ENCODE measurements around the gene KRT13. TPM values are rescaled to one million over a fixed set of nuclear protein-coding genes. Genes with fewer than 3 reads are reported as not detected.

The KRT13 gene
- polyA plus RNA-seq, 1 donor, result not detected

DNA sequence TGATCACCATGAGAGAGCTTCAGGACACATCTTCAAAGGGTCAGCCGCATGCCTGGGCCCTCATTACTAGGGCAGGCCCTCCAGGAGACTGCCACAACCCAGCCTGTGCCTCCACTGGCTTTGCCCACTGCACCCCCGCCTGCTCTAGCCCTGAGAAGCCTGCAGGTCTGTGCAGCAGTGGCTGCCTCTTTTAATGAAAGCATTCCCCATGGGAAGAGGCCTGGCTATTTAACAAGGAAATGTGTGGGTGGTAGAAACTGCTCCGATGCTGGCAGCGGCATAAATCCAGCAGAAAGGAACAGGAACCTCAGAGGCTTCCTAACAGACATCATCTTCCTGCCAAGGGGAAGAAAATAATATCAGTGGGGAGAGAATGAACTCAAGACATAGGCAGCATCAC lies 37.9 kb downstream of the KRT13 start:
- DNase-seq (ENCODE audit: low read depth), result no peak

DNA sequence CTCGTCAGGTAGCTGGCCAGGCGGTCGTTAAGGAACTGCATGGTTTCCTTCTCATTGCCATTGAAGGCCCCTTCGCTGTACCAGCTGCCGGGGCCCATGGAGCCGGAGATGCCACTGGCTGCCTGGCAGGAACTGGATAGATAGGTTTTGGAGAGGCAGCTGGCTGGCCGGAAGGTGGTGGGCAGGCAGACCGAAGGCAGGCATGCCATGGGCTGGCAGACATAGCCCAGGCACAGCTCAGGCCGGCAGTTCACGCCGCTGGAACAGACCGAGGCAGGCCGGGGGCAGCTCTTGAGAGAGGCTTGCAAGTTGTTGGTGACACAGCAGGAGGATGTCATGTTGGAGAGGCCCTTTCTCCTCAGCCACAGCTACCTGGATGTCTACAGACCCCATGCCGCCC lies 38.4 kb downstream of the KRT13 start, which contains the start of gene KRT32:
Gene KRT32, minus strand, starts transcription at position 399 of the 400 bp plus-strand sequence. Its CDS starts 61 bp downstream, at position 338.
- DNase-seq (ENCODE audit: low read depth), result no peak

DNA sequence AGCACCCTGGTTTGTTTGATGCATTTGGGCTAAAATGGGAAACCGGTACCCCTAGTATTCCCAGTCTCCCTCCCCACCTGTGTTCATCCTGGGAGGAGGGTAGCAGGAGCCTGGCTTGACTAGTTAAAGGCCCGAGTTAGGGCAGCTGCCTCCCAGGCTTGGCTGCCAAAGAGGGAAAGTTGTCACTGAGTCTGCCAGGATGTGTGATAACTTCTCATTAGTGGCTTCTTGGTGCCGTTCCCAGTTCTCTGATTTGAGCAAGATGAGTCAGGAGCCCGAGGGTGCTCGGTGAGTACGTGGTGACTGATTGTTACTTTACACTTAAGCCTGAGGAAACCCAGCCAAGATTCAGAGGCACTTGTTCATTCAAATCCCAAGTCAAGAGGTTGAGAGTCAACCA lies 40.7 kb downstream of the KRT13 start:
- no peak for DNase-seq (ENCODE audit: low read depth)

DNA sequence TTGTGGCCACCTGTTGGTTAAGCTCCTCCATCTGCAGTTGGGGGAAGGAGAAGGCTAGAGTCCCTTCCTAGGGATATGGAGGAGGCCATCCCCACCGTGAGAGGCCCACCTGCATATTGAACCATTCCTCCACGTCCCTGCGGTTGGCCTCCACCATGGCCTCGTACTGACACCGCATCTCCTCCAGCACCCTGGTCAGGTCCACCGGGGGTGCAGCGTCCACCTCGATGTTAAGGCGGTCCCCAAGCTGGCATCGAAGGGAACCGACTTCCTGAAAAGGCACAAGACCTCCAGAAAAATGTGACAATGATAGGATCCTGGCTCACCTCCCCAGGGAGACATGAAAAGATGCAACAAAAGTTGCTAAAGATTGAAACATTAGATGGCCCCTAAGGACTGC lies 41.2 kb downstream of the KRT13 start:
- no peak for DNase-seq (ENCODE audit: low read depth)

DNA sequence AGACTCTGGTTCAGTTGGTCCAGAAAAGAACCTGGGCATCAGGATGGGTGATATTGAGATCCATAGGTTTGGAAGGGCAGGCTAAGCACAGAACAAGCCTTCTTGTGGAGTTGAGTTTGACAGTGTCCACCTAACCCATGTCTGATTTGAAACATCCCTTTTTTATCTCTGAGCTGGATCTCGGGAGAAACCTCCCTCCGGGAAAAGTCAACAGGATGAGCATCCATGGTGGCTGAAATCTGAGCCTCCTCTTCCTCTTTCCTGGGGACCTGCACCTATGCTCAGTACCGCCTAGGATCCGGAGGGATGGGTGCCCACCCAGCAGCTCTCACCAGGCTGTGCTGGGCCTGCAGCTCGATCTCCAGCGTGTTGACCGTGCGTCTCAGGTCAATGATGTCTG lies 41.7 kb downstream of the KRT13 start:
- DNase-seq (ENCODE audit: low read depth), result no peak

DNA sequence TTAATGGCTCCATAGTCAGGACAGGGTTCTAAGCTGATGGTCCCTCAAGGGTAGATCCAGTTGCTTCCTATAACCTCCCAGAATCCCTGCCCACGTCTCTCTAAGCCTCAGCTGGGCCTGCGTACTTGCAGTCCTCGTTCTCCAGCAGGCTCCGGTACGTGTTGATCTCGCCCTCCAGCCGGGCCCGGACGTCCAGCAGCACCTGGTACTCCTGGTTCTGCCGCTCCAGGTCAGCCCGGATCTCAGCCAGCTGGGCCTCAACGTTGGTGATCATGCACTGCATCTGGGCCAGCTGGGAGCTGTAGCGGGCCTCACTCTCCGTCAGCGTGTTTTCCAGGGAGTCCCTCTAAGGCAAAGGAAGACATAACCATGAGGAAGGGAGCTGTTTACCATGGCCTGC lies 42.7 kb downstream of the KRT13 start:
- DNase-seq (ENCODE audit: low read depth), result no peak

DNA sequence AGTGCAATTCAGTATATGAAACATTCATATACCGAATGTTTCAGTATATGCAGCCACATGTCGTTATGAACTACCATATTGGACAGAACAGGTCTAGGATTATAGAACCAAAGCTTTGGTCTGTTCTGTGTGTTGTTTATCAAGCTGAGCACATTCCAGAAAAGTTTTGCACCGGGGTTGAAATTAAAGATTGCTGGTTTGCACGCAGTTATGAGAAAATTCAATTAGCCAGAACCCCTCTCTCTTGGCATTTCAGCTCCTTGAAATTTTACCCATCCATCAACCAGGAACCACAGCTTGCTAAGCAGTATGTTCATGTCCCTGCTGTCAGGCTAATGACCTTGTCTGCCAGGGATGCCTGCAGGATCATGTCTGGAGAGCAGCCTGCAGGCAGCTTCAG lies 47.7 kb downstream of the KRT13 start:
- no peak for DNase-seq (ENCODE audit: low read depth)

DNA sequence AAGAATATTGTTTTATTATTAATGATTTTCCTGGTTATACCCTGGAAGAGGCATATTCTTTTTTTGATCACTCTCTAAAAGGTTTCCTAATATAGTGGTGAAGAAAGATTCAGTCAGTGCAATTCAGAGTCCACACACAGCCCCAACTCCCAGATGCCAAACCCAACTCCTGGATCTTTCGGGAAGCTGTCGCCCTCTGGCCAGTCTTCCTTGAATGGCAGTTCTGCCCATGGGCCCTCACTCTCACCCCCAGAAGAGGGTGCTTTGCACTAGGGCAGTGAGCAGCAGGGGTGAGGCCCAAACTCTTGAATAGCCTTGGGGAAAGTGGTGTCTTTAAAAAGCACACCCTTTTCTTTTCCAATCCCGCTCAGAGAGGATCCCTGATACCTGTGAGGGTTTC lies 49.2 kb downstream of the KRT13 start:
- no peak for DNase-seq (ENCODE audit: low read depth)

DNA sequence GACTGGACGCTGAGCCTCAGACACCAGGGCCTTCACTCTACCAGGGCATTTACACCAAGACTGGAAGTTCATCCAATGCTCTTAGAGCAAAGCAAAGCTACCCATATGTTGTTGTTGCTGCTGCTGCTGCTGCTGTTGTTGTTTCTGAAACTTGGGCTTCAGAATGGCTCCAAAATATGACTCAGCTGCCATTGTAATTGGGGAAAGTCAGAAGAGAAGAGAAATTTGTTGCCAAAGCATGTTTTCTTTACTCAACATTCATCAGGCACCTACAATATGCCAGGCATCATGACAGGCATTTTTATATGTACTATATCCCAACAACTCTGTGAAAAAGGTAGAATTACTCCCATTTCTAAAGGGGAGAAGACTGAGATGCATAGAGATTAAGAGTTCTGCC lies 50.2 kb downstream of the KRT13 start:
- DNase-seq (ENCODE audit: low read depth), result no peak

DNA sequence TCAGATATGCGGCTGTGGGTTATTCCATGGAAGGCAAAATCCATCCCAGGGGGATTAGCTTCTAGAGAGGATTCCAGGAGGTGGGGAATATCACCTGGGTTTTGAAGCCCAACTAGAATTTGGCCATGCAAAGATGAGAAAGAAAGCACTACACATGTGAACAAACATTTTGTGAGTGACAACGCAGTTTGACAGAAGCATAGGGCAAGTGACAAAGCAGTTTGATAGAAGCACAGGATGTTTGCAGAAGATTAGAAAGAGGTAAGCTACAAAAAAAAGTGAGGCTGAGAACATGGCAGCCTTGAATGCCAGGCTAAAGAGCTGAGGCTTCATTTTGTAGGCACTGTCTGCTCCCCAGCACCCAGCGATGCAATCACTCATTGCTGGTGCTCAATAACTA lies 52.3 kb downstream of the KRT13 start:
- no peak for DNase-seq (ENCODE audit: low read depth)

DNA sequence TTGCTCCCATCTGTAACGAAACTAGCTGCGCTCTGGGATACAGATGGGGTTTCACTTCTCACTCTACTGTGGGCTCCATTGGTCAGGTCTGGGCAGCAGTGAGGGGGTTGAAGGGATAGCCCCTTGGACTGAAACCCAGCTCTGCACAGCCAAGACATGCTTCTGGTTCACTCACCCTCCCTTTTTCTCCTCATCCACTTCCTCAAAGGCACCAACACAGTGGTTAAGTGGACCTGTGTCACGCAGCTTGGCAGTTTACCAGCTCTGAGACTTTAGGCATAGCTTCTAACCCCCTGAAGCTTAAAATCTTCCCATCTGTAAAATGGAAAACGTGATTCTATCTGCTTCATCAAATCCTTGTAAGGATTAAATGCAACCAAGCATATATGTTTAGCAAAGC lies 53.1 kb downstream of the KRT13 start:
- no peak for DNase-seq (ENCODE audit: low read depth)

DNA sequence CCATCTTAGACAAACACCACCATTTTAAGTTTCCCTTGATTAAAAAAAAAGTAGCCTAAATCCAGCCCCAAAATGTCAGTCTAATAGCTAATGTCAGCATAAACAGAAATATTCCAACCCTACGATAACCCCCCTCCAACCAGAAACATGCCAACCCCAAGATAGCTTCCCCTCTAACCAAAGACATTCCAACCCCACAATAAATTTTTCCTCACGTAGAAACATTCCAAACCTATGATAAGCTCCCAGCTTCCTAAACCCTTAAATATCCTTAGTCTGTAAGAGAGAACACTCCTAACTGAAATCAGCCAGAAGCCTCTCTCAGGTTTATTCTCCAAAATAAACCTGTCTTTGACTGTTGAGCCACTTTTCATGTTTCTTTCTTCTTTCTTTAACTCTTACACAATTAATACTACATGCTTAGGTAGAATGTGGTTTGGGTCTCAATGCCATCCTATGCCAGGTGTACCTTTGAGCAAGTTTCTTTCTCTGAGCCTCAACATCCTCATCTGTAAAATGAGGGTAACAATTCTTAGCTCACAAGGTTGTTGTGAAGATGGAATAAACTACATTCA lies 54.2 kb downstream of the KRT13 start:
- no peak for DNase-seq (ENCODE audit: low read depth)

Other genes starting within 250 kb of the KRT13 start
- gene KRTAP9-6, start 240.2 kb downstream of the KRT13 start, polyA plus RNA-seq (ENCODE audit: insufficient read length), result 0.22 TPM
- gene KRTAP9-7, start 229.9 kb downstream of the KRT13 start, polyA plus RNA-seq (ENCODE audit: insufficient read length), result not detected
- not detected for gene KRTAP29-1, start 202.8 kb downstream of the KRT13 start, polyA plus RNA-seq (ENCODE audit: insufficient read length)
- not detected for gene KRTAP16-1, start 196.3 kb downstream of the KRT13 start, polyA plus RNA-seq (ENCODE audit: insufficient read length)
- not detected for gene KRTAP17-1, start 189.9 kb downstream of the KRT13 start, polyA plus RNA-seq (ENCODE audit: insufficient read length)
- not detected for gene KRT33A, start 154.8 kb downstream of the KRT13 start, polyA plus RNA-seq (ENCODE audit: insufficient read length)
- gene KRT33B, start 135.8 kb downstream of the KRT13 start, polyA plus RNA-seq (ENCODE audit: insufficient read length), result not detected
- gene KRT34, start 123.3 kb downstream of the KRT13 start, polyA plus RNA-seq (ENCODE audit: insufficient read length), result not detected
- gene KRT31, start 108.0 kb downstream of the KRT13 start, polyA plus RNA-seq (ENCODE audit: insufficient read length), result 5.9 TPM
- not detected for gene KRT37, start 81.0 kb downstream of the KRT13 start, polyA plus RNA-seq (ENCODE audit: insufficient read length)
- not detected for gene KRT38, start 64.6 kb downstream of the KRT13 start, polyA plus RNA-seq (ENCODE audit: insufficient read length)
- gene KRT32, start 38.2 kb downstream of the KRT13 start, polyA plus RNA-seq (ENCODE audit: insufficient read length), result not detected
- gene KRT35, start 24.5 kb downstream of the KRT13 start, polyA plus RNA-seq (ENCODE audit: insufficient read length), result not detected
- not detected for gene KRT36, start 15.7 kb downstream of the KRT13 start, polyA plus RNA-seq (ENCODE audit: insufficient read length)
- 0.11 TPM for gene KRT15, start 13.3 kb upstream of the KRT13 start, polyA plus RNA-seq (ENCODE audit: insufficient read length)
- 0.28 TPM for gene KRT19, start 22.7 kb upstream of the KRT13 start, polyA plus RNA-seq (ENCODE audit: insufficient read length)
- gene KRT9, start 66.4 kb upstream of the KRT13 start, polyA plus RNA-seq (ENCODE audit: insufficient read length), result not detected
- gene KRT14, start 81.3 kb upstream of the KRT13 start, polyA plus RNA-seq (ENCODE audit: insufficient read length), result not detected
- gene KRT16, start 107.2 kb upstream of the KRT13 start, polyA plus RNA-seq (ENCODE audit: insufficient read length), result not detected
- gene KRT17, start 119.0 kb upstream of the KRT13 start, polyA plus RNA-seq (ENCODE audit: insufficient read length), result 0.71 TPM
- gene EIF1, start 183.3 kb upstream of the KRT13 start, polyA plus RNA-seq (ENCODE audit: insufficient read length), result 784 TPM
- gene GAST, start 206.7 kb upstream of the KRT13 start, polyA plus RNA-seq (ENCODE audit: insufficient read length), result not detected
- 0.04 TPM for gene HAP1, start 229.0 kb upstream of the KRT13 start, polyA plus RNA-seq (ENCODE audit: insufficient read length)

Data from forelimb muscle (tissue), 1 donor.